HG03521 (cell line): Measurements from ENCODE around the gene MYEOV.

Experiments
- ATAC-seq: cut with Tn5 transposase; IDR thresholded peaks from one replicate; pipeline ENCODE4 v1.9.1; 2021; ENCODE audit warnings: mild to moderate bottlenecking, moderate library complexity; ENCODE audit not compliant: unreplicated experiment

The MYEOV gene

GRCh38 chr11:69335781-69336405, 41.9 kb downstream of the MYEOV start:
- no peak for ATAC-seq

- peak; percentile 61 for ATAC-seq
These were observed 43.3 kb downstream of the MYEOV start for GRCh38 chr11:69337211-69337721.

- ATAC-seq = no peak
These were observed 45.2 kb downstream of the MYEOV start for GRCh38 chr11:69339041-69339733.

GRCh38 chr11:69339983-69340565, 46.1 kb downstream of the MYEOV start:
- ATAC-seq = no peak

GRCh38 chr11:69342588-69343330, 48.8 kb downstream of the MYEOV start:
- no peak for ATAC-seq

- ATAC-seq = no peak
These were observed 49.7 kb downstream of the MYEOV start for GRCh38 chr11:69343401-69344321.

- no peak for ATAC-seq
These were observed 50.7 kb downstream of the MYEOV start for GRCh38 chr11:69344570-69345145.
